Panc1 (cell line): ENCODE results near the gene PDILT. TPM values are rescaled to one million over a fixed set of nuclear protein-coding genes. Genes with fewer than 3 reads are reported as not detected.

Source experiments
- ATAC-seq: fragments of 200-7000 bp; cut with Tn5 transposase; 2 replicates; pipeline ENCODE4 v1.9.1; 2020; ENCODE audit warnings: mild to moderate bottlenecking, moderate library complexity
- BruUV-seq: library from RNA; stranded (reverse); fragments of 400-500 nt; replicated peaks from 2 replicates; lab custom pipeline; 2021; lab: Mats Ljungman, UMichigan
- CTCF ChIA-PET: fragments of 300-600 bp; sonication (Branson Sonifier 250); formaldehyde crosslinking; loops from one replicate; lab custom pipeline; 2022; ENCODE audit warnings: antibody characterized with exemption; lab: Charles Lee
- POLR2A ChIA-PET: fragments of 300-600 bp; sonication (Branson Sonifier 250); formaldehyde crosslinking; loops from one replicate; lab custom pipeline; 2022; ENCODE audit warnings: antibody characterized with exemption; lab: Charles Lee
- DNase-seq: peaks from one replicate; pipeline ENCODE4 v3.0.0-alpha.2; 2010; ENCODE audit warnings: low read depth, low spot score
- H3K27ac ChIP-seq: 2 replicates; pipeline ENCODE4 v1.5.1; 2011; ENCODE audit warnings: mild to moderate bottlenecking, low read length, inconsistent platforms
- H3K27me3 ChIP-seq: fragments of 200-500 bp; sonication (Bioruptor generic); 2 replicates; pipeline ENCODE4 v1.6.0; 2014; ENCODE audit warnings: low read length, inconsistent platforms; ENCODE audit not compliant: control insufficient read depth, insufficient read depth
- H3K36me3 ChIP-seq: fragments of 200-500 bp; sonication (Bioruptor generic); 2 replicates; pipeline ENCODE4 v1.5.1; 2014; ENCODE audit warnings: inconsistent platforms, mild to moderate bottlenecking, low read length, moderate library complexity; ENCODE audit not compliant: control insufficient read depth, insufficient read depth
- H3K4me1 ChIP-seq: 2 replicates; pipeline ENCODE4 v1.5.1; 2011; ENCODE audit warnings: inconsistent platforms, mild to moderate bottlenecking, low read length, moderate library complexity; ENCODE audit not compliant: control insufficient read depth, insufficient read depth
- H3K4me3 ChIP-seq, 2 experiments: 2 replicates each; pipeline ENCODE4 v1.5.1; 2011 to 2012; ENCODE audit warnings: low read depth in 2 of 2, low read length in 2 of 2, mild to moderate bottlenecking in 2 of 2, inconsistent platforms in 1 of 2, moderate library complexity in 1 of 2
- H3K9me3 ChIP-seq: fragments of 200-500 bp; sonication (Bioruptor generic); 2 replicates; pipeline ENCODE4 v1.5.1; 2014; ENCODE audit warnings: low read depth, mild to moderate bottlenecking, inconsistent platforms, low read length, moderate library complexity; ENCODE audit not compliant: control insufficient read depth, insufficient read depth
- CTCF ChIP-seq: fragments of 450-650 bp; IDR thresholded peaks from 2 replicates; pipeline ENCODE4 v1.5.1; 2017; ENCODE audit warnings: mild to moderate bottlenecking
- POLR2AphosphoS5 ChIP-seq: IDR thresholded peaks from 2 replicates; pipeline ENCODE4 v1.6.1; 2012; ENCODE audit warnings: mild to moderate bottlenecking, low read depth, low read length, moderate library complexity
- SIN3A ChIP-seq: IDR thresholded peaks from 2 replicates; pipeline ENCODE4 v1.6.1; 2012; ENCODE audit warnings: low read depth, mild to moderate bottlenecking, low read length, moderate library complexity, borderline replicate concordance; ENCODE audit not compliant: insufficient read depth
- TCF7L2 ChIP-seq: IDR thresholded peaks from 2 replicates; pipeline ENCODE4 v1.6.1; 2011; ENCODE audit warnings: mild to moderate bottlenecking, low read depth, low read length, inconsistent platforms
- in situ Hi-C: cut with HindIII; loops from 2 replicates; pipeline ENCODE4 v1.10.0; 2016; ENCODE audit warnings: low sequenced_read_pairs, low pct_unique_long_range_greater_than_20kb
- intact Hi-C: fragments of 100-400 bp; cut with micrococcal nuclease; formaldehyde crosslinking; loops from one replicate; pipeline ENCODE4 v1.10.0; 2022; ENCODE audit not compliant: unreplicated experiment
- total RNA-seq: library from RNA; stranded (reverse); gene quantifications from one replicate; pipeline ENCODE4 v1.2.1, GENCODE V29; 2021; ENCODE audit not compliant: unreplicated experiment
- TF ChIP-seq, protein P1 (sequence below), 2 experiments: IDR thresholded peaks; 2 replicates each; pipeline ENCODE4 v1.6.1; 2011 to 2012; ENCODE audit warnings: low read depth in 2 of 2, control low read depth in 1 of 2, low read length in 1 of 2, mild to moderate bottlenecking in 1 of 2, moderate library complexity in 1 of 2; ENCODE audit not compliant: insufficient read depth in 1 of 2

The PDILT gene
- total RNA-seq, 1 experiment from 2014 or later = not detected

DNA sequence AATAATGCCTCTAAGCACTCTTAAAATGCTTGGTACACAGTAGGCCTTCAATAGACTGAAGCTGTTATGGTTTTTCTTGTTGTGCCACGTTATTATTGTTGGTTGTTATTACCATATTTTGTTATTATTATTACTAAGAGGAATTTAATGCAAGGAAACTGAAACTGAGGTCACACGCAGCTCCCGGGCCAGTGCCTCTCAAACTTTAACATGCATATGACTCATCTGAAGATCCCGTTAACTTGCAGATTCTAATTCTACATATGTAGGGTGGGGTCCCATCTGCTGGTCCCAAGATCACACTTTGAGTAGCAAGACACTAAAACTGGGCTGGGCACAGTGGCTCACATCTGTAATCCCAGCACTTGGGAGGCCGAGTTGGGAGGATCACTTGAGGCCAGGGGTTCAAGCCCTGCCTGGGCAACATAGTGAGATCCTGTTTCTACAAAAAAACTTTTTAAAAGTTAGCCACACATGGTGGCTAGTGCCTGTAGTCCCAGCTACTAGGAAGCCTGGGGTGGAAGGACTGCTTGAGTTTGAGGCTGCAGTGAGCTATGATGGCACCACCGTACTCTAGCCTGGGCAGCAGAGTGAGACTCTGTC is 5.7 kb upstream of the PDILT start:
- Histone ChIP-seq H3K4me3 (no peak overlapping the region), H3K27me3 (peaks cover 3% of the 10 kb centered on the region; the same call in 1 of the 2 replicates), H3K36me3 (no peaks in the 10 kb centered on the region), H3K27ac (no peak overlapping the region), H3K9me3 (no peaks in the 10 kb centered on the region), H3K4me1 (no peaks in the 10 kb centered on the region)
- intact Hi-C loops = no loop called here
- no peak for ATAC-seq
- no peak for DNase-seq
- POLR2A ChIA-PET = no interaction called here
- CTCF ChIA-PET = no interaction called here
- TF ChIP-seq TCF7L2 = no peak
- TF ChIP-seq, protein P1, sequence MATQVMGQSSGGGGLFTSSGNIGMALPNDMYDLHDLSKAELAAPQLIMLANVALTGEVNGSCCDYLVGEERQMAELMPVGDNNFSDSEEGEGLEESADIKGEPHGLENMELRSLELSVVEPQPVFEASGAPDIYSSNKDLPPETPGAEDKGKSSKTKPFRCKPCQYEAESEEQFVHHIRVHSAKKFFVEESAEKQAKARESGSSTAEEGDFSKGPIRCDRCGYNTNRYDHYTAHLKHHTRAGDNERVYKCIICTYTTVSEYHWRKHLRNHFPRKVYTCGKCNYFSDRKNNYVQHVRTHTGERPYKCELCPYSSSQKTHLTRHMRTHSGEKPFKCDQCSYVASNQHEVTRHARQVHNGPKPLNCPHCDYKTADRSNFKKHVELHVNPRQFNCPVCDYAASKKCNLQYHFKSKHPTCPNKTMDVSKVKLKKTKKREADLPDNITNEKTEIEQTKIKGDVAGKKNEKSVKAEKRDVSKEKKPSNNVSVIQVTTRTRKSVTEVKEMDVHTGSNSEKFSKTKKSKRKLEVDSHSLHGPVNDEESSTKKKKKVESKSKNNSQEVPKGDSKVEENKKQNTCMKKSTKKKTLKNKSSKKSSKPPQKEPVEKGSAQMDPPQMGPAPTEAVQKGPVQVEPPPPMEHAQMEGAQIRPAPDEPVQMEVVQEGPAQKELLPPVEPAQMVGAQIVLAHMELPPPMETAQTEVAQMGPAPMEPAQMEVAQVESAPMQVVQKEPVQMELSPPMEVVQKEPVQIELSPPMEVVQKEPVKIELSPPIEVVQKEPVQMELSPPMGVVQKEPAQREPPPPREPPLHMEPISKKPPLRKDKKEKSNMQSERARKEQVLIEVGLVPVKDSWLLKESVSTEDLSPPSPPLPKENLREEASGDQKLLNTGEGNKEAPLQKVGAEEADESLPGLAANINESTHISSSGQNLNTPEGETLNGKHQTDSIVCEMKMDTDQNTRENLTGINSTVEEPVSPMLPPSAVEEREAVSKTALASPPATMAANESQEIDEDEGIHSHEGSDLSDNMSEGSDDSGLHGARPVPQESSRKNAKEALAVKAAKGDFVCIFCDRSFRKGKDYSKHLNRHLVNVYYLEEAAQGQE (IDR thresholded peaks at IDR 0.05; ENCODE audit: insufficient read depth in 1 of 2, low read depth in 2 of 2, low read length in 1 of 2) = no peak
- no peak for TF ChIP-seq SIN3A
- no peak for TF ChIP-seq POLR2AphosphoS5
- no peak for TF ChIP-seq CTCF
- in situ Hi-C loops = no loop called here
- BruUV-seq = no TSS peak

DNA sequence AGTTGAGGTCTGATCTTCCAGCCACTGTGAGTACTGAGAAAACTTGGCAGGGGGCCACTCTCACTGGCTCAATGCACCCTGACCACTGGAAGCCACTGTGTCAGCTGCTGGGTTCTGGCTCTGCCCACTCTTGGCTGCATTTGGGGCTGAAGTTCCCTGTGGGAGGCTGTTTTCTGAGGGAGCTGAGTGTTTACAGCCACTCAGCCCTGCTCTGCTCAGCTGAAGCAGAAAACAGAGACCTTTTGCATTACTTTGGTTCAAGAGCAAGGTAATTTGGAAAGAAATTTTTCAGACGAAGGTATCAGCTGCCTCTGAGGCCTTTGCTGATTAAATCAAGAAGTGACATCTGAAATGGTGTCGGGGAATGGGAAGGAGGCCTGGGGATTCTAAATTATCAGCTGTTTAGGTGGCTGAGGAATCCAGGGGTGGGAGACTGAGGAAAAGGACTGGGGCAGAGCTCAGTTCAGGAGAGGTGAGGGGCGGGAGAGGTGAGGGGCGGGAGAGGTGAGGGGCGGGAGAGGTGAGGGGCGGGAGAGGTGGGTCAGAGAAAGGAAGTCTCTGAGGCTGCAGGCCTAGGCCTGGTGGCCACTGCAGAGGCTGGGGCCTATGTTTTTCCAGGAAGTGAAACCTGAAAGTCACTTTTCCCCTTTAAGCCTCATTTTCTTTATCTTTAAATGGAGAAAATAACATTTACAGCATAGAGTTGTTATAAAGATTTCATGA is 5.0 kb upstream of the PDILT start, which contains the start of gene ACSM5:
ACSM5 (plus strand) TSS at position 137 of the 723 bp plus-strand sequence. CDS start 1,951 bp downstream, outside the sequence.
- H3K4me1 ChIP-seq = no peaks in the 10 kb centered on the region
- no peaks in the 10 kb centered on the region for H3K9me3 ChIP-seq
- ChIA-PET CTCF (interaction anchor here (0.5 kb wide), 1 partner anchor 25 kb away, joined by 4 read pairs; no protein-coding TSS in a partner anchor), POLR2A (no interaction called here)
- no peak within 1 kb of the TSS for H3K27ac ChIP-seq
- in situ Hi-C loops = no loop called here
- no peak within 1 kb of the TSS for H3K4me3 ChIP-seq
- DNase-seq (no peak), ATAC-seq (peak; percentile 48; the same call in 1 of the 2 replicates)
- no peaks in the 10 kb centered on the region for H3K36me3 ChIP-seq
- BruUV-seq = no TSS peak
- TF ChIP-seq TCF7L2 = no peak
- TF ChIP-seq, protein P1 (IDR thresholded peaks at IDR 0.05; ENCODE audit: insufficient read depth in 1 of 2, low read depth in 2 of 2, low read length in 1 of 2) = no peak
- no peak for TF ChIP-seq SIN3A
- no peak for TF ChIP-seq CTCF
- TF ChIP-seq POLR2AphosphoS5 = no peak
- peaks cover 2% of the 10 kb centered on the region; the same call in 1 of the 2 replicates for H3K27me3 ChIP-seq
- intact Hi-C loops = no loop called here
